IMR-90 (cell line): Measurements from ENCODE around the gene HDGFL2.

Experiments
- CEBPB ChIP-seq: IDR thresholded peaks from 2 replicates; pipeline ENCODE4 v1.6.1; 2012; ENCODE audit warnings: low read depth, low read length, improper control_type of control experiment
- CTCF ChIP-seq: conservative IDR thresholded peaks from 2 replicates; pipeline ENCODE4 v1.5.1; 2012; ENCODE audit warnings: mild to moderate bottlenecking, low read depth, low read length, improper control_type of control experiment
- ELK1 ChIP-seq: fragments of 150-350 bp; IDR thresholded peaks from 2 replicates; pipeline ENCODE4 v1.6.1; 2016; ENCODE audit warnings: low read depth, mild to moderate bottlenecking, low read length, moderate library complexity, borderline replicate concordance
- POLR2A ChIP-seq: IDR thresholded peaks from 2 replicates; pipeline ENCODE4 v1.6.1; 2012; ENCODE audit warnings: mild to moderate bottlenecking, low read depth, low read length
- RAD21 ChIP-seq: IDR thresholded peaks from 2 replicates; pipeline ENCODE4 v1.6.1; 2012; ENCODE audit warnings: low read length, improper control_type of control experiment
- RCOR1 ChIP-seq: IDR thresholded peaks from 2 replicates; pipeline ENCODE4 v1.6.1; 2012; ENCODE audit warnings: mild to moderate bottlenecking, low read length, improper control_type of control experiment; ENCODE audit not compliant: insufficient replicate concordance
- RFX5 ChIP-seq: IDR thresholded peaks from 2 replicates; pipeline ENCODE4 v1.8.0; 2012; ENCODE audit warnings: low read depth, mild to moderate bottlenecking, low read length, moderate library complexity
- USF2 ChIP-seq: fragments of 150-350 bp; IDR thresholded peaks from 2 replicates; pipeline ENCODE4 v1.6.1; 2017; ENCODE audit warnings: mild to moderate bottlenecking, antibody characterized with exemption, low read length, low read depth

- TF ChIP-seq CTCF (no peak), RAD21 (no peak), CEBPB (no peak), ELK1 (no peak), POLR2A (no peak), USF2 (no peak), RFX5 (no peak), RCOR1 (no peak)
These were observed 18.6 kb upstream of the HDGFL2 start for GRCh38 chr19:4453232-4454179.
